Left kidney (tissue), 2 donors: ENCODE results near the gene UBQLN4. TPM values are rescaled to one million over a fixed set of nuclear protein-coding genes. Genes with fewer than 3 reads are reported as not detected.
"Not testable (repeated sequence)": the region's sequence is repeated elsewhere in the genome, so short reads cannot be mapped to it uniquely, and the experiment has no call there.

Experiments
- DNase-seq: peaks from one replicate; pipeline ENCODE4 v3.0.0-alpha.2; 2013
- polyA plus RNA-seq: library from polyadenylated mRNA; unstranded; fragments of 120-200 nt; gene quantifications from one replicate; pipeline ENCODE4 v1.2.1, GENCODE V29; 2013; ENCODE audit not compliant: insufficient read length

The UBQLN4 gene
- polyA plus RNA-seq, 1 donor, result 56.8 TPM

GRCh38 chr1:156062189-156062588, 8.6 kb upstream of the UBQLN4 start:
- no peak for DNase-seq

GRCh38 chr1:156060937-156061636, 7.5 kb upstream of the UBQLN4 start, which contains the start of gene RAB25:
RAB25 (plus strand) TSS chr1:156061160; CDS start chr1:156061401, 241 bp downstream.
- DNase-seq, result no peak

DNA sequence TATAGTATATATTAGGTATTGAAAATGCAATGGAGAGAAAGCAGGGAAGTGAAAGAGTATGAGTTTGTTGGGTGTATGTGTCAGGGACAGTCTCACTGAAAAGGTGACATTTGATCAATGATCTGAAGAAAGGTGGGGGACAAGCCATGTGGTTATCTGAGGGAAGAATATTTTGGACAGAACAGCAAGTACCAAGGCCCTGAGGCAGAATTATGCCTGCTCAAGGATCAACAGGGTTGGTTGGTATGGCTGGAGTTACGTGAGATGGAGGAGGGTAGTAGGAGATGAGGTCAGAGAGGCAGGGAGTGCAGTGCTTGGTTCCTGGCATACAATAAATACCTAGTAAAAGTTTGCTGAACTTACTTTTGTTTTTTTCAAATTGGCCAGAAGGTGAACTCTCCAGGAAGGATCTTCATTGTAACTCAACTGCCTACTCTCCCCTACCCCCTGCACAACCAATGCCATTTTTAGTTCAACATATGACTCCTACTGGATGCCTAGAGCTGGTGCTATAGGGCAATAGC, 2.8 kb upstream of the UBQLN4 start:
- DNase-seq, result no peak

GRCh38 chr1:156055281-156056048, 1.9 kb upstream of the UBQLN4 start:
- no peak for DNase-seq

DNA sequence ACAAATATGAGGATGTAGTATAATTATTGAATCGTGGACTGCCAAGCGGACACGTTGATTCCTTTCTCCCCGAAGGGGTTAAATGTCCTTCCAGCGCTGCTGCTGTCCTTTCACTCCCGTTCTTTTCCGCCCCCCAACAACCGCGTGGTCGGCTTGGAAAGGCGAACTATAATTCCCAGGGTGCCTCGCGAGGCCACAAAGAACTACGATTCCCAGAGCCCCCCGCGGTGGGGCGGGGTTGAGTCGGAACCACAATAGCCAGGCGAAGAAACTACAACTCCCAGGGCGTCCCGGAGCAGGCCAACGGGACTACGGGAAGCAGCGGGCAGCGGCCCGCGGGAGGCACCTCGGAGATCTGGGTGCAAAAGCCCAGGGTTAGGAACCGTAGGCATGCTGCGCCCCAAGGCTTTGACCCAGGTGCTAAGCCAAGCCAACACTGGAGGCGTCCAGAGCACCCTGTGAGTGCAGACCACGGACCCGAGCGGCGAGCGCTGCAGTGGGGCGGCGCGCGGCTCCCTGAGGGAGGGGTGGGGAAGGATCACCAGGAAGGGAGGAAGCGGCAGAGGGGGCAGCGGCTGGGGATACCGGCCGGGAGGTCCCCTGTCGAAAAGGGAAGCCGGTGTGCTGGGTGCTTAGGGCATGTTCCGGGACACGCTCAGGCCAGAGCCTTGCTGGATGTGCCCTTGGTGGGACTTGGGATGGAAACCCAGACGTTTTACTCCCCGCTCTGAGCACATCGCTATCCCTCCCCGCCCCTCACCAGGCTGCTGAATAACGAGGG, 1.1 kb upstream of the UBQLN4 start, which contains the start of gene LAMTOR2:
TSS of gene LAMTOR2 (plus strand) at position 283 of the 781 bp plus-strand sequence. CDS start at position 391, 108 bp downstream.
- peak; percentile 99 for DNase-seq

GRCh38 chr1:156052862-156053767, 483 bp downstream of the UBQLN4 start:
- peak; percentile 68 for DNase-seq

- no peak for DNase-seq
These were observed 2.4 kb downstream of the UBQLN4 start for GRCh38 chr1:156051011-156051725.

DNA sequence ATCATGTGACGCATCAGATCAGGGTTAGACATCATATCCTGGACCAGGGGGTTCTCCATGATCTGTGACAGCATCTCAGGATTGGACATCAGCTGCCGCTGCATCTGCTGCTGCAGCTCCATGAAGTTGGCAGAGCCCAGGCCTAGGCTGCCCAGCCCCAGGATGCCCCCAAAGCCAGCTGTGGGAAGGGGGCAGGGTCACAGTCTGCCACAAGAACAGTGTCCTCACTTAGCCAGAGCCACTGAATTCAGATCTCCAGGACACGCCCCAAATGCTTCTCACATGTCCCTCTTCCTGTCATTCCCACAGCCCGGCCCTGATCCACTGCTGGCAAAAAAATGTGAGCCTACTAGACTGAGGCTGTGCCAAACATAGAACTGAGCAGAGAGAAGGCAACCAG, 3.2 kb downstream of the UBQLN4 start:
- no peak for DNase-seq

- DNase-seq, result no peak
These were observed 4.8 kb downstream of the UBQLN4 start for GRCh38 chr1:156048663-156049258.

DNA sequence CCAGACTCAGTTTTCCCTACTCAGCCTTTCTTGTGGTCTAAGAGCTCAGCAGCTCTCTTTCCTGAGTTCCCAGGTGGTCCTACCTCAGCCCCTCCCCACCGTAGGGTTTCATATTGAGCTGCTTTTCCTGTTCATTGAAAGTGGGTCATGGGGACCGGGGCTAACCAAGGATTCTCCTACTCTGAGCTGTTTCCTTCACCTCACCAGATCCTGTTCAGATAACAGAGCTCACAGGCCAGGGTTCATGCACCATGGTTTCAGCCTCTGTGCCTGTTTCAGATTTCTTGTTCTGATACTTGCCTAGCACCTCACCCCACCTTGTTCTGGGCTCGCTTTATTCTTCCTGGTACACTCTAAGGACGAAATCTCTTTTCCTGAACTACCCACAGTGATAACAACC, 8.5 kb downstream of the UBQLN4 start:
- DNase-seq, result no peak

DNA sequence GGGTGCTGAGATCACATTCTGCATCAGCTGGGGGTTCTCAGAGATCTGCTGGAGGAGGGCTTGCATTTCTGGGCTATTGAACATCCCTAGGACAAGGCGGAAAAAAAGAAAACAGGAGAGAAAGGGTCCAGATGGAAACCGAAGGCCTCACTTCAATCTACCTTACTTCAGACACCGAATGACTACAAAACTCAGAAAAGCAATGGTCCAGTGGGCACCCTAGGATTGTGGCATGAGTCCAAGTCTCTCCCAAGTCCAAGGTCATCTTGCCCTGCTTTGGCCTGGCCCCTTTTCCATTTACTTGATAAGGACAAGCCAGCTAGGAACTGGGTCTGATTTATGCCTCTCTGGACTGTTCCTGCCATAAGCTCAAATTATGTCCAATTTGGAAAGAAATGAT, 10.8 kb downstream of the UBQLN4 start:
- no peak for DNase-seq

DNA sequence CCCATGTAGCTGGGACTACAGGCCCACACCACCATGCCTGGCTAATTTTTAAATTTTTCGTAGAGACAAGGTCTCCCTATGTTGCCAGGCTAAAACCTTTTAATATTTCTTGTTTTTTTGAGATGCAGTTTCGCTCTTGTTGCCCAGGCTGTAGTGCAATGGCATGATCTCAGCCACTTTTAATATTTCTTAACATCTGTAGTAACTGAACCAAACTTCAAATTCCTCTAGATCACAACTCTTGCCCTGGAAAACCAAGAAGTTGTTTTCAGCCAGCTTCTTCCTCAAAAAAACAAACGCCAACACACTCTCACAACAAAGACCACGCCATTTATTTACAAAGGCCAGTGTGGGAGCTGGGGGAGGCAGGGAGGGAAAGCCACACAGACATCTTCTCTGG, 18.6 kb downstream of the UBQLN4 start:
- DNase-seq, result not testable (repeated sequence)

- DNase-seq, result no peak
These were observed 20.6 kb downstream of the UBQLN4 start for GRCh38 chr1:156033011-156033410.

GRCh38 chr1:156026588-156026987, 27.0 kb downstream of the UBQLN4 start:
- DNase-seq, result no peak

- DNase-seq, result no peak
These were observed 27.7 kb downstream of the UBQLN4 start for GRCh38 chr1:156025876-156026275.

- DNase-seq, result no peak
These were observed 28.8 kb downstream of the UBQLN4 start for GRCh38 chr1:156024801-156025200.

GRCh38 chr1:156021954-156022353, 31.6 kb downstream of the UBQLN4 start:
- no peak for DNase-seq

- DNase-seq, result no peak
These were observed 32.5 kb downstream of the UBQLN4 start for GRCh38 chr1:156021093-156021428.

DNA sequence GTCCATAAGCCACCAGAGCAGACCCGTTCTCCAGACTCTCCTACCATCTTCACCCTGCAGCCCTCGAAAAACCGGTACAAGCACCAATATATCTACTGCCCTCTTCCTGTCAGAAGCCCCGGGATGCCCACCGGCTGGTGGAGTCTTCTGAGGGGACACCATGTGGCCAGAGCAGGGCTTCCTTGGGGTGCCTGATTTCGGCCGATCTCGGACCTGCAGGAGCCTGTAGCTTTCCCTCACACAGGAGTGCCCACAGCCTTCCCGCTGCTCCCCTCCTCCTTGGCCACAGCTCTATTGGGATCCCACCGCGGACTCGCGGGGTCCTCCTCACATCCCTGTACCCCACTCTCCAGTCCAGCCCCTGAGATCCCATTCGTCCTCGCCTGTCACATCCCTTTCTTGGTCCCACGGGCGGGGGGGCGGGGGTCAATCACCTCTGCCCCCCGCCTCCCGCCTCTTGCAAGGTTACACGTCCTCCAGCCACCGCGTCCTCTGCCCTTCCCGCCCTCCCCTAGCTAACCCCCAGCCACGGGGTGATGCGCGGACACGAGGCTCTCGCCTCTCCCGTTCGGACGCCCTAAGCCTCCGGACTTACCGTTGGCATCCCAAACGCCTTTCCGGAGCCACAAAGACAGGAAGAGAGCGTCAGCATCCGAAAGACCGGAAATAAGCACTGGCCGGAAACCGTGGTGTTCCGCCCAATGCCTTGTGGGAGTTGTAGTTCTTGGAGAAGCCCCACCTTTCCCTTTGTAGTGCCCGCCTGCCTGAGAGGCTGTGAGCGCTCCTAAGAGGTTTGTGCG, 33.1 kb downstream of the UBQLN4 start, which contains the start of gene SSR2:
TSS of gene SSR2 (minus strand) at position 659 of the 800 bp plus-strand sequence. CDS start 784 bp downstream, outside the sequence.
- peak; percentile 93 for DNase-seq
